Left lung (tissue), 10 donors: ENCODE data around the gene CACNA1C. TPM values are rescaled to one million over a fixed set of nuclear protein-coding genes. Genes with fewer than 3 reads are reported as not detected.

ENCODE experiments used
- ATAC-seq: fragments of 200-7000 bp; cut with Tn5 transposase; one replicate; pipeline ENCODE4 v1.9.1; 2020; ENCODE audit warnings: moderate library complexity
- DNase-seq, 4 donors: peaks; one replicate each; pipeline ENCODE4 v3.0.0-alpha.2; 2013 to 2020
- H3K27ac ChIP-seq, 2 donors: fragments of 200-600 bp; sonication (generic) in 1 of 2; one replicate each; pipeline versions ENCODE4 v1.5.0 to v1.8.0; 2020 to 2021
- H3K27me3 ChIP-seq, 2 donors: fragments of 200-600 bp; sonication (generic) in 1 of 2; one replicate each; pipeline versions ENCODE4 v1.5.0 to v1.8.0; 2020 to 2021
- H3K36me3 ChIP-seq, 2 donors: fragments of 200-600 bp; sonication (generic) in 1 of 2; one replicate each; pipeline versions ENCODE4 v1.5.0 to v1.8.0; 2020 to 2021
- H3K4me1 ChIP-seq, 2 donors: fragments of 200-600 bp; one replicate each; pipeline ENCODE4 v1.8.0; 2021
- H3K4me3 ChIP-seq, 2 donors: fragments of 200-600 bp; sonication (generic) in 1 of 2; one replicate each; pipeline versions ENCODE4 v1.5.0 to v1.8.0; 2020 to 2021; ENCODE audit warnings: mild to moderate bottlenecking in 1 of 2
- H3K9me3 ChIP-seq, 2 donors: fragments of 200-600 bp; sonication (generic) in 1 of 2; one replicate each; pipeline versions ENCODE4 v1.5.0 to v1.8.0; 2020 to 2021
- CTCF ChIP-seq, 2 donors: fragments of 200-600 bp; sonication (generic) in 1 of 2; IDR thresholded peaks; one replicate each; pipeline versions ENCODE4 v1.5.0 to v1.8.0; 2021; ENCODE audit warnings: antibody characterized with exemption in 2 of 2
- intact Hi-C, 2 donors: fragments of 100-400 bp; cut with DNase I; formaldehyde crosslinking; loops; one replicate each; pipeline versions ENCODE4 v1.11.2 to v1.14.2; 2022
- polyA plus RNA-seq, 6 donors: library from polyadenylated mRNA; unstranded; fragments of 120-200 nt; gene quantifications; one replicate each; pipeline ENCODE4 v1.2.1, GENCODE V29; 2013; ENCODE audit not compliant: insufficient read length in 6 of 6
- total RNA-seq, 2 donors: library from RNA; stranded (reverse); fragmentation: NEBNext Ultra II Directional; extraction: Animal tissue kit (Norgen Biotek cat#: 25700); gene quantifications; one replicate each; pipeline ENCODE4 v1.2.1, GENCODE V29; 2021
- donor health status: DM: no; HTN: yes; CAD: no.
- donor health status: DM: no; HTN: no; CAD: no.

The CACNA1C gene
- total and polyA plus RNA-seq, 8 donors: 11.9 to 21.9 (median 14.2) TPM

GRCh38 chr12:2666846-2667245 is 614.1 kb downstream of the CACNA1C start:
- ATAC-seq (no peak), DNase-seq (no peak)
- intact Hi-C loops: no loop called here
- Histone ChIP-seq H3K36me3 (no peaks in the 10 kb centered on the region), H3K4me1 (no peaks in the 10 kb centered on the region), H3K27ac (no peak overlapping the region), H3K9me3 (no peaks in the 10 kb centered on the region), H3K4me3 (no peak overlapping the region), H3K27me3 (no peaks in the 10 kb centered on the region)
- no peak for TF ChIP-seq CTCF (IDR thresholded peaks at IDR 0.05)

DNA sequence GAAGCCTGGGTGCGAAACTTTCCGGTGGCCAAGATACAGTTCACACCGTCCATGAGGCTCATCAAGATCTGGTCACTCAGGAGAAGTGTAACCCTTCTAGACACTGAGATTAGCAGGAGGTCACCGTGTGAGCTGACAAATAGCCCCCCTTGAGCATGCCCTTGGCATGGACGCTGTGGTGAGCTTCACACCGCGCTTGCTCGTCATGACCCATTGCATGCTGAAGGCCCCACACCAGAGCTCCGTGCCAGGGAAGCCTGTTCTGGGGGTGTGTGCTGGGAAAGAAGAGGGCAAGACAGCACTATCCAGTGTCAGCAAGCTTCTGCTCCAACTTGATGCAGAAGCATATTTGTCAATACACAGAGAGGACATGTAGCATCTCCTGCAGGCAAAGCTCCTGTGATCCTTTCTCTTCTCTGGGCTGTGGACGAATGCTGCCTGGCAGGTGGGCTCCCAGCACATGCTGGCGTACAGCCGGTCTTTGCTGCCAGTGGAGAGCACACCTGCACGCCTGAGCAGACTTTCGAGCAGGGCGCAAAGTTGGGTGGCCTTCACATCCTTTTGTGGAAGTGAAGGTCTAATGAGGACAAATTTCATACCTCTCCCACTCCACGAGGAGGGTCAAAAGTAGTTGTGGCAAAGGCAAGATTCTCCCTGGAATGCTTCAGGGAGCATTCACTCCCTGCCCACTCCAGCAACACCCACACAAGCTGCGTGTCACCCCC is 615.1 kb downstream of the CACNA1C start:
- intact Hi-C loops: no loop called here
- Histone ChIP-seq H3K27me3 (no peaks in the 10 kb centered on the region), H3K4me1 (no peaks in the 10 kb centered on the region), H3K9me3 (no peaks in the 10 kb centered on the region), H3K4me3 (no peak overlapping the region), H3K27ac (no peak overlapping the region), H3K36me3 (no peaks in the 10 kb centered on the region)
- no peak for ATAC-seq
- no peak for DNase-seq
- no peak for TF ChIP-seq CTCF (IDR thresholded peaks at IDR 0.05)

GRCh38 chr12:2668816-2669215 is 616.0 kb downstream of the CACNA1C start:
- Histone ChIP-seq H3K27ac (no peak overlapping the region), H3K36me3 (no peaks in the 10 kb centered on the region), H3K9me3 (no peaks in the 10 kb centered on the region), H3K4me3 (no peak overlapping the region), H3K4me1 (no peaks in the 10 kb centered on the region), H3K27me3 (no peaks in the 10 kb centered on the region)
- intact Hi-C loops: no loop called here
- DNase-seq (no peak), ATAC-seq (no peak)
- TF ChIP-seq CTCF (IDR thresholded peaks at IDR 0.05): no peak

GRCh38 chr12:2669560-2669959 is 616.8 kb downstream of the CACNA1C start:
- Histone ChIP-seq H3K9me3 (no peaks in the 10 kb centered on the region), H3K36me3 (no peaks in the 10 kb centered on the region), H3K4me1 (no peaks in the 10 kb centered on the region), H3K4me3 (no peak overlapping the region), H3K27me3 (no peaks in the 10 kb centered on the region), H3K27ac (no peak overlapping the region)
- TF ChIP-seq CTCF (IDR thresholded peaks at IDR 0.05): no peak
- intact Hi-C loops: no loop called here
- no peak for DNase-seq
- ATAC-seq: no peak

DNA sequence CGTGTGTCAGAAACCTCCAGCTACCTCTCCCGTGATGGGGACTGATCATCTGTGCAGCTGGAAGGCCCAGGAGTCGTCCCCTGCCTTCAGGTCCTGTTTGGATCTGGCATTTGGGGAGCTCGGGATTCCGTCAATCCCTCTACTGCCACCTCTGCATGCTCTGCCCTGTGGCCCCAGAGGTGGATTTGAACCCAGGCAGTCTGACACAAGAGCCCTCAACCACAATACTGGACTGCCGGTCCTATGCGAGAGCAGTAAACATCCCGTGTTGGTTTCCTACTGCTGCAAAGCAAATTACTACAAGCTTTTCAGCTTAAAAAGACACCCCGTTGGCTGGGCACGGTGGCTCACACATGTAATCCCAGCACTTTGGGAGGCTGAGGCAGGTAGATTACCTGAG is 620.1 kb downstream of the CACNA1C start:
- ATAC-seq: no peak
- no peak for DNase-seq
- Histone ChIP-seq H3K4me1 (no peaks in the 10 kb centered on the region), H3K4me3 (no peak overlapping the region), H3K36me3 (no peaks in the 10 kb centered on the region), H3K27me3 (no peaks in the 10 kb centered on the region), H3K9me3 (no peaks in the 10 kb centered on the region), H3K27ac (no peak overlapping the region)
- intact Hi-C loops: no loop called here
- no peak for TF ChIP-seq CTCF (IDR thresholded peaks at IDR 0.05)
